K562 (cell line): Measurements from ENCODE around the gene ZNF785. TPM values are rescaled to one million over a fixed set of nuclear protein-coding genes. Genes with fewer than 3 reads are reported as not detected.

Source experiments
- ATAC-seq: fragments of 200-7000 bp; cut with Tn5 transposase; 3 replicates; pipeline ENCODE4 v1.9.1; 2020; ENCODE audit warnings: moderate library complexity
- BruUV-seq: library from RNA; stranded (reverse); fragments of 400-500 nt; replicated peaks from 2 replicates; lab custom pipeline; 2021; lab: Mats Ljungman, UMichigan
- CTCF ChIA-PET: fragments of 300-600 bp; formaldehyde crosslinking; extraction: SDS; loops from one replicate; lab custom pipeline; 2021; ENCODE audit warnings: low intra/inter-chr PET ratio; lab: Yijun Ruan, JAX
- POLR2A ChIA-PET: fragments of 300-600, 350-650 bp; sonication (Branson Sonifier 250); formaldehyde crosslinking; extraction: SDS; loops from one replicate; lab custom pipeline; 2021; ENCODE audit warnings: antibody characterized with exemption, inconsistent platforms; lab: Yijun Ruan, JAX
- DNase-seq, 4 experiments: peaks; one replicate each; pipeline versions ENCODE4 v3.0.0 to v3.0.0-alpha.2; 2011 to 2018; ENCODE audit warnings: low spot score in 3 of 4, mixed read lengths in 3 of 4; ENCODE audit errors: extremely low read depth in 1 of 4
- FAIRE-seq: peaks from 2 replicates; lab custom pipeline; 2011; peaks lifted over from hg19 to GRCh38; lab: Jason Lieb, UNC
- H2AFZ ChIP-seq: 2 replicates; pipeline ENCODE4 v1.6.0; 2011; ENCODE audit warnings: low read depth, low read length, control low read depth, inconsistent platforms
- H3K27ac ChIP-seq: fragments of 200-600 bp; 3 replicates; pipeline ENCODE4 v1.8.0; 2011; ENCODE audit warnings: low read depth, mild to moderate bottlenecking, control low read depth, inconsistent platforms, low read length, moderate library complexity, mixed read lengths; ENCODE audit errors: extremely low read depth
- H3K27me3 ChIP-seq, 2 experiments: fragments of 300-600 bp in 1 of 2; 2 replicates in 1 of 2; 3 replicates in 1 of 2; pipeline versions ENCODE4 v1.6.0 to v1.8.0; 2011; ENCODE audit warnings: inconsistent platforms in 2 of 2, low read length in 2 of 2, mild to moderate bottlenecking in 1 of 2, mixed read lengths in 1 of 2, moderate library complexity in 1 of 2; ENCODE audit not compliant: control insufficient read depth in 2 of 2, insufficient read depth in 2 of 2
- H3K36me3 ChIP-seq: fragments of 300-600 bp; 3 replicates; pipeline ENCODE4 v1.8.0; 2011; ENCODE audit warnings: mild to moderate bottlenecking, low read length, inconsistent platforms; ENCODE audit not compliant: control insufficient read depth, insufficient read depth
- H3K4me1 ChIP-seq, 2 experiments: fragments of 200-600 bp in 1 of 2; replicated peaks in 1 of 2; 2 replicates in 1 of 2; 3 replicates in 1 of 2; pipeline versions ENCODE4 v1.5.1 to v1.8.0; 2011; ENCODE audit warnings: inconsistent platforms in 2 of 2, low read length in 2 of 2, mild to moderate bottlenecking in 1 of 2, mixed read lengths in 1 of 2, moderate library complexity in 1 of 2; ENCODE audit not compliant: control insufficient read depth in 2 of 2, insufficient read depth in 2 of 2
- H3K4me2 ChIP-seq: 2 replicates; pipeline ENCODE4 v1.6.1; 2011; ENCODE audit warnings: low read length, control low read depth, inconsistent platforms, mixed read lengths; ENCODE audit not compliant: insufficient read depth
- H3K4me3 ChIP-seq: fragments of 200-600 bp; sonication (generic), shearing (Covaris generic); 2 replicates; pipeline ENCODE4 v1.5.1; 2016; ENCODE audit warnings: control low read depth, inconsistent platforms
- H3K79me2 ChIP-seq: fragments of 200-600 bp; 3 replicates; pipeline ENCODE4 v1.8.0; 2011; ENCODE audit warnings: low read length, inconsistent platforms; ENCODE audit not compliant: control insufficient read depth, insufficient read depth
- H3K9ac ChIP-seq, 2 experiments: 2 replicates each; pipeline versions ENCODE4 v1.6.0 to v1.6.1; 2011; ENCODE audit warnings: low read depth in 2 of 2, low read length in 2 of 2, control low read depth in 1 of 2, inconsistent platforms in 1 of 2, mild to moderate bottlenecking in 1 of 2, mixed read lengths in 1 of 2; ENCODE audit not compliant: insufficient read depth in 1 of 2
- H3K9me1 ChIP-seq: one replicate; pipeline ENCODE4 v1.6.0; 2011; ENCODE audit warnings: inconsistent platforms, mild to moderate bottlenecking, low read length, moderate library complexity; ENCODE audit not compliant: control insufficient read depth, insufficient read depth
- H3K9me3 ChIP-seq: replicated peaks from 2 replicates; pipeline ENCODE4 v1.5.1; 2011; ENCODE audit warnings: low read depth, low read length, inconsistent platforms; ENCODE audit not compliant: control insufficient read depth, insufficient read depth
- H4K20me1 ChIP-seq: replicated peaks from 2 replicates; pipeline ENCODE4 v1.6.1; 2011; ENCODE audit warnings: low read length, inconsistent platforms, mixed read lengths; ENCODE audit not compliant: control insufficient read depth, insufficient read depth
- DIDO1 ChIP-seq: fragments of 450-650 bp; IDR thresholded peaks from 2 replicates; pipeline ENCODE4 v1.6.1; 2016; ENCODE audit warnings: low read depth, missing biosample characterization, missing genetic modification characterization
- FIP1L1 ChIP-seq: fragments of 200-400 bp; formaldehyde crosslinking; IDR thresholded peaks from 2 replicates; pipeline ENCODE4 v1.6.1; 2018; ENCODE audit warnings: mild to moderate bottlenecking, low read depth, low read length; ENCODE audit not compliant: poor library complexity, severe bottlenecking
- JUND ChIP-seq, 2 experiments: IDR thresholded peaks; 2 replicates in 1 of 2; 3 replicates in 1 of 2; pipeline ENCODE4 v1.6.1; 2011; ENCODE audit warnings: borderline replicate concordance in 2 of 2, low read depth in 2 of 2, low read length in 2 of 2, improper control_type of control experiment in 1 of 2, missing biosample characterization in 1 of 2, missing genetic modification characterization in 1 of 2, missing genetic modification reagents in 1 of 2
- LARP7 ChIP-seq: fragments of 450-650 bp; IDR thresholded peaks from 2 replicates; pipeline ENCODE4 v1.6.1; 2016
- MAFG ChIP-seq: fragments of 450-650 bp; conservative IDR thresholded peaks from 2 replicates; pipeline ENCODE4 v1.6.1; 2016; ENCODE audit warnings: missing genetic modification characterization, missing compliant biosample characterization
- PPARD ChIP-seq: fragments of 250-450 bp; sonication (Bioruptor Pico); IDR thresholded peaks from 2 replicates; pipeline ENCODE4 v1.8.0; 2022; ENCODE audit warnings: inconsistent platforms, mild to moderate bottlenecking, moderate library complexity
- RNF2 ChIP-seq: sonication (generic); IDR thresholded peaks from 2 replicates; pipeline ENCODE4 v1.6.1; 2016
- ZNF644 ChIP-seq: fragments of 200-800 bp; sonication (Bioruptor generic); IDR thresholded peaks from 2 replicates; pipeline ENCODE4 v1.6.1; 2016; ENCODE audit warnings: low read depth, missing genetic modification characterization, missing compliant biosample characterization
- WGBS: fragments of 100-300 bp; shearing (Covaris generic); methylation state at CpG from one replicate; pipeline ENCODE4 v1.1.6; 2016; ENCODE audit warnings: low coverage, mixed read lengths; ENCODE audit not compliant: insufficient coverage; ENCODE audit errors: missing lambda C conversion rate; 5-methylcytosine and 5-hydroxymethylcytosine counted together
- in situ Hi-C: fragments of 300-500 bp; cut with MboI; formaldehyde crosslinking; loops from 4 replicates; pipeline ENCODE4 v1.15.0; 2018; ENCODE audit warnings: inconsistent platforms, mixed read lengths
- intact Hi-C: fragments of 100-400 bp; cut with micrococcal nuclease; formaldehyde crosslinking; loops from 2 replicates; pipeline ENCODE4 v1.14.2; 2022
- polyA plus RNA-seq, 8 experiments: library from polyadenylated mRNA; depleted of rRNA in 4 of 8; stranded (reverse) in 5 of 8; unstranded in 3 of 8; fragments of >200 nt; fragmentation: Nextera tagmentation in 2 of 8; fragmentation: Illumina TruSeq in 1 of 8; extraction: Ambion mirVana in 2 of 8; extraction: Trizol in 1 of 8; gene quantifications; 2 replicates each; pipeline versions ENCODE4 v1.2.1 to v1.2.3, GENCODE V29; 2011 to 2014; ENCODE audit warnings: inconsistent platforms in 1 of 8, missing spikeins in 1 of 8
- total RNA-seq, 7 experiments: library from RNA; depleted of rRNA in 6 of 7; stranded (reverse); fragments of >200 nt in 6 of 7; fragmentation: Illumina TruSeq in 2 of 7; extraction: Trizol in 2 of 7; gene quantifications; 2 replicates each; pipeline versions ENCODE4 v1.2.1 to v1.2.3, GENCODE V29; 2011 to 2021; ENCODE audit warnings: low replicate concordance in 1 of 7
- TF ChIP-seq, protein P1 (sequence below), 3 experiments: IDR thresholded peaks in 2 of 3; conservative IDR thresholded peaks in 1 of 3; 2 replicates each; pipeline ENCODE4 v1.5.1; 2011 to 2012; ENCODE audit warnings: low read length in 3 of 3, mild to moderate bottlenecking in 3 of 3, control low read depth in 2 of 3, improper control_type of control experiment in 1 of 3, inconsistent platforms in 1 of 3, low read depth in 1 of 3, mixed read lengths in 1 of 3, moderate library complexity in 1 of 3; ENCODE audit not compliant: insufficient read depth in 2 of 3
- TF ChIP-seq, protein P2 (sequence below): fragments of 450-650 bp; formaldehyde crosslinking; IDR thresholded peaks from 2 replicates; pipeline ENCODE4 v1.4.0; 2020; ENCODE audit warnings: mild to moderate bottlenecking
- TF ChIP-seq, protein P3 (sequence below): sonication (generic); formaldehyde crosslinking; IDR thresholded peaks from 2 replicates; pipeline ENCODE4 v1.8.0; 2022; ENCODE audit warnings: missing genetic modification reagents, mild to moderate bottlenecking, moderate library complexity, borderline replicate concordance
- TF ChIP-seq, protein P4 (sequence below): fragments of 250-450 bp; sonication (Bioruptor Pico); IDR thresholded peaks from 2 replicates; pipeline ENCODE4 v1.9.0; 2021; ENCODE audit warnings: mild to moderate bottlenecking, inconsistent platforms
- TF ChIP-seq, protein P5 (sequence below): fragments of 250-450 bp; sonication (Bioruptor Pico); IDR thresholded peaks from 2 replicates; pipeline ENCODE4 v1.8.0; 2021; ENCODE audit warnings: moderate library complexity, mild to moderate bottlenecking, inconsistent platforms

Gene ZNF785
- total and polyA plus RNA-seq, 9 of the 15 experiments (the other 6 are each of a cell fraction or from before 2014, with no cell fraction given), result 0.64 to 11.0 (median 6.4) TPM

DNA sequence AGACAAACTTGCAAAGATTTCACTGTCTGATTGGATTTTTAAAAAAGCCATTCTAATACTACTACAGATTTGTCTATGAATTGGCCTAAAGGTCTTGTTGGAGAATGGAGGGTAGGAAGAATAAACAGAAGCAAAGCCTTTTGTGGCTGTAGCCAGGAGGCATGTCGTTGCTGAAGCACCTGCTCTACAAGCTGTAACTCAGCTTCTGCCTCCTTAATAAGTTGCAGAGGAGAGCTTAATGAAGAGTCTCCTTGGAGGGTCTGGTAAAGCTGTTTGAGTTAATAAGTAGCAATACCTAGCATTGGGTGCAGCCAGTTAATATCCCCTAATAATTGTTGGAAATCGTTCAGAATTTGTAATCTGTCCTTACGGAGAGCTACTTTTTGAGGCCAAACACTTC lies 34.7 kb upstream of the ZNF785 start:
- Histone ChIP-seq H3K79me2 (no peaks in the 10 kb centered on the region), H3K9me1 (no peaks in the 10 kb centered on the region), H3K27me3 (no peaks in the 10 kb centered on the region), H2AFZ (no peak overlapping the region), H4K20me1 (no peaks in the 10 kb centered on the region), H3K4me1 (peaks cover 9 to 10% of the 10 kb centered on the region in 2 experiments; a peak in 4 of 5 replicates), H3K27ac (no peak overlapping the region), H3K4me3 (no peak overlapping the region), H3K9me3 (peaks cover 16% of the 10 kb centered on the region), H3K9ac (no peak overlapping the region), H3K4me2 (no peak overlapping the region), H3K36me3 (no peaks in the 10 kb centered on the region)
- DNase-seq (no peak), FAIRE-seq (no peak), ATAC-seq (no peak)
- intact Hi-C loops, result no loop called here
- CTCF ChIA-PET, result no interaction called here
- no TSS peak for BruUV-seq
- in situ Hi-C loops, result loop anchor here (10.0 kb wide), 1 partner anchor 185 kb away; the partner anchor contains the start of gene DCTPP1
- TF ChIP-seq, protein P1, sequence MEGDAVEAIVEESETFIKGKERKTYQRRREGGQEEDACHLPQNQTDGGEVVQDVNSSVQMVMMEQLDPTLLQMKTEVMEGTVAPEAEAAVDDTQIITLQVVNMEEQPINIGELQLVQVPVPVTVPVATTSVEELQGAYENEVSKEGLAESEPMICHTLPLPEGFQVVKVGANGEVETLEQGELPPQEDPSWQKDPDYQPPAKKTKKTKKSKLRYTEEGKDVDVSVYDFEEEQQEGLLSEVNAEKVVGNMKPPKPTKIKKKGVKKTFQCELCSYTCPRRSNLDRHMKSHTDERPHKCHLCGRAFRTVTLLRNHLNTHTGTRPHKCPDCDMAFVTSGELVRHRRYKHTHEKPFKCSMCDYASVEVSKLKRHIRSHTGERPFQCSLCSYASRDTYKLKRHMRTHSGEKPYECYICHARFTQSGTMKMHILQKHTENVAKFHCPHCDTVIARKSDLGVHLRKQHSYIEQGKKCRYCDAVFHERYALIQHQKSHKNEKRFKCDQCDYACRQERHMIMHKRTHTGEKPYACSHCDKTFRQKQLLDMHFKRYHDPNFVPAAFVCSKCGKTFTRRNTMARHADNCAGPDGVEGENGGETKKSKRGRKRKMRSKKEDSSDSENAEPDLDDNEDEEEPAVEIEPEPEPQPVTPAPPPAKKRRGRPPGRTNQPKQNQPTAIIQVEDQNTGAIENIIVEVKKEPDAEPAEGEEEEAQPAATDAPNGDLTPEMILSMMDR (IDR thresholded peaks at IDR 0.05 in 2 of 3, conservative IDR thresholded peaks at IDR 0.05 in 1 of 3; ENCODE audit: insufficient read depth in 2 of 3, low read depth in 1 of 3, low read length in 3 of 3), result no peak
- TF ChIP-seq DIDO1 (tag) (no peak), FIP1L1 (no peak), RNF2 (no peak), LARP7 (no peak), JUND (IDR thresholded peaks at IDR 0.05; ENCODE audit: borderline replicate concordance, low read depth, low read length) (no peak), JUND (tag; IDR thresholded peaks at IDR 0.05; ENCODE audit: borderline replicate concordance, low read depth, low read length) (no peak), MAFG (tag) (no peak), PPARD (no peak), ZNF644 (tag) (no peak)
- TF ChIP-seq, protein P2, sequence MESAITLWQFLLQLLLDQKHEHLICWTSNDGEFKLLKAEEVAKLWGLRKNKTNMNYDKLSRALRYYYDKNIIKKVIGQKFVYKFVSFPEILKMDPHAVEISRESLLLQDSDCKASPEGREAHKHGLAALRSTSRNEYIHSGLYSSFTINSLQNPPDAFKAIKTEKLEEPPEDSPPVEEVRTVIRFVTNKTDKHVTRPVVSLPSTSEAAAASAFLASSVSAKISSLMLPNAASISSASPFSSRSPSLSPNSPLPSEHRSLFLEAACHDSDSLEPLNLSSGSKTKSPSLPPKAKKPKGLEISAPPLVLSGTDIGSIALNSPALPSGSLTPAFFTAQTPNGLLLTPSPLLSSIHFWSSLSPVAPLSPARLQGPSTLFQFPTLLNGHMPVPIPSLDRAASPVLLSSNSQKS (CRISPR knock-in tag), result no peak
- TF ChIP-seq, protein P3, sequence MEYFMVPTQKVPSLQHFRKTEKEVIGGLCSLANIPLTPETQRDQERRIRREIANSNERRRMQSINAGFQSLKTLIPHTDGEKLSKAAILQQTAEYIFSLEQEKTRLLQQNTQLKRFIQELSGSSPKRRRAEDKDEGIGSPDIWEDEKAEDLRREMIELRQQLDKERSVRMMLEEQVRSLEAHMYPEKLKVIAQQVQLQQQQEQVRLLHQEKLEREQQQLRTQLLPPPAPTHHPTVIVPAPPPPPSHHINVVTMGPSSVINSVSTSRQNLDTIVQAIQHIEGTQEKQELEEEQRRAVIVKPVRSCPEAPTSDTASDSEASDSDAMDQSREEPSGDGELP (CRISPR knock-in tag), result no peak
- TF ChIP-seq, protein P4, sequence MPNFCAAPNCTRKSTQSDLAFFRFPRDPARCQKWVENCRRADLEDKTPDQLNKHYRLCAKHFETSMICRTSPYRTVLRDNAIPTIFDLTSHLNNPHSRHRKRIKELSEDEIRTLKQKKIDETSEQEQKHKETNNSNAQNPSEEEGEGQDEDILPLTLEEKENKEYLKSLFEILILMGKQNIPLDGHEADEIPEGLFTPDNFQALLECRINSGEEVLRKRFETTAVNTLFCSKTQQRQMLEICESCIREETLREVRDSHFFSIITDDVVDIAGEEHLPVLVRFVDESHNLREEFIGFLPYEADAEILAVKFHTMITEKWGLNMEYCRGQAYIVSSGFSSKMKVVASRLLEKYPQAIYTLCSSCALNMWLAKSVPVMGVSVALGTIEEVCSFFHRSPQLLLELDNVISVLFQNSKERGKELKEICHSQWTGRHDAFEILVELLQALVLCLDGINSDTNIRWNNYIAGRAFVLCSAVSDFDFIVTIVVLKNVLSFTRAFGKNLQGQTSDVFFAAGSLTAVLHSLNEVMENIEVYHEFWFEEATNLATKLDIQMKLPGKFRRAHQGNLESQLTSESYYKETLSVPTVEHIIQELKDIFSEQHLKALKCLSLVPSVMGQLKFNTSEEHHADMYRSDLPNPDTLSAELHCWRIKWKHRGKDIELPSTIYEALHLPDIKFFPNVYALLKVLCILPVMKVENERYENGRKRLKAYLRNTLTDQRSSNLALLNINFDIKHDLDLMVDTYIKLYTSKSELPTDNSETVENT, result no peak
- TF ChIP-seq, protein P5, sequence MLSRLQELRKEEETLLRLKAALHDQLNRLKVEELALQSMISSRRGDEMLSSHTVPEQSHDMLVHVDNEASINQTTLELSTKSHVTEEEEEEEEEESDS (CRISPR knock-in tag), result no peak
- 37% methylated on average over 3 of the region's 3 CpGs for WGBS
- POLR2A ChIA-PET, result interaction anchor here (0.6 to 0.8 kb wide), 3 partner anchors 9 to 219 kb away, joined by 3 read pairs; no protein-coding TSS in a partner anchor
